ENCODE data around the gene SAPCD1. TPM values are rescaled to one million over a fixed set of nuclear protein-coding genes. Genes with fewer than 3 reads are reported as not detected.

The SAPCD1 gene
- polyA plus RNA-seq, 3 donors, result 10.4 TPM; not detected in 2

DNA sequence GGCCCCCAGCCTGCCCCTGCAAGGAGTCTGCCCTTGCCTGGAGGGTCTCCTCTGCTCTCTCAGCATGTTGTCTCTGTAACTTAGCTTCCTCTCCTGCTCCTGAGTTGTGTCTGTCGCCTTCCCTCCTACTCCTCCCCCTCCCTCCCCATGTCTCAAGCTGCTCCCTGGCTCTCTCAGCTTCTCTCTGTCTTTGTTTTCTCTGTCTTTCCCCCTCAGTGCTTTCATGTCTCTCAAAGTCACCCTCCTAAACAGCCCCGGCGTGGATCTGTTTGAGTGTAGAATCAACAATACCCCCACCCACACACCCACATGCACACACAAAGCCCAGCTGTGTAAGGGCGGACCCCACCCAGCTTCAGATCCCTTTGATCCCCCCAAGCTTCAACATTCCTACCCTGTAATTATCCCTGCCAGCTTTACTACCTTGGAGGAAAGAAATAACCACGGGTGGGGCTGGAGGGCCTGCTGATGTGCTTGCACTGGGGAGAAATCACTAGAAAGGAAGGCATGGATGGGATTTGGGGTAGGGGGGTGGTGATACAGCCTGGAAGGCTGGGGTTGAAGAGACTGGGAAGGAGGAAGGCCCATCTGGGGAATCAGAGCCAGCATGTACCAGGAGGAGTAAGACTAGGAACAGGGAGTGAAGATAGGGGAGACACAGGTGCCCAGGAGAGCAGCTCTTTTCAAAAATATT is 48.3 kb upstream of the SAPCD1 start:
- intact Hi-C loops (cut with micrococcal nuclease), result no loop called here
- no peaks in the 10 kb centered on the region for H4K20me1 ChIP-seq (ENCODE audit: insufficient read depth, low read length)
- Mint-ChIP-seq H3K9me3 (peaks cover 0 to 2% (median 0%) of the 10 kb centered on the region in 7 donors), H3K36me3 (no peaks in the 10 kb centered on the region), H3K4me3 (no peak overlapping the region), H3K27me3 (ENCODE audit: low read depth in 3 of 3) (peaks cover 1 to 9% (median 4%) of the 10 kb centered on the region in 3 donors), H3K27ac (no peak overlapping the region), H3K4me1 (peaks cover 27% of the 10 kb centered on the region)
- H3K27ac ChIP-seq (ENCODE audit: low read depth in 1 of 2, low read length in 2 of 2), result no peak overlapping the region
- 73% methylated on average over 4 of the region's 5 CpGs for WGBS (ENCODE audit: insufficient coverage)
- no peak for DNase-seq
- H3K27me3 ChIP-seq (ENCODE audit: control insufficient read depth in 2 of 2, insufficient read depth in 2 of 2, low read length in 2 of 2), result no peaks in the 10 kb centered on the region
- TF ChIP-seq CTCF (IDR thresholded peaks at IDR 0.05), result no peak
- H3K9ac ChIP-seq (ENCODE audit: insufficient read depth, low read length, poor library complexity, severe bottlenecking), result no peak overlapping the region
- H3K4me1 ChIP-seq (ENCODE audit: control insufficient read depth in 1 of 2, insufficient read depth in 2 of 2, low read length in 2 of 2), result peaks cover 21 to 27% of the 10 kb centered on the region in 2 donors
- H3K36me3 ChIP-seq (replicated peaks in 1 of 2; ENCODE audit: control insufficient read depth in 1 of 2, insufficient read depth in 2 of 2, low read length in 2 of 2), result no peaks in the 10 kb centered on the region
- H3K79me2 ChIP-seq (ENCODE audit: insufficient read depth, low read length), result no peaks in the 10 kb centered on the region
- H3K9me3 ChIP-seq (replicated peaks in 1 of 2; ENCODE audit: control insufficient read depth in 1 of 2, insufficient read depth in 1 of 2, low read length in 2 of 2), result no peaks in the 10 kb centered on the region
- no peak overlapping the region for H3K4me3 ChIP-seq (replicated peaks in 1 of 3; ENCODE audit: low read depth in 2 of 3, low read length in 3 of 3)
- H3K4me2 ChIP-seq (replicated peaks; ENCODE audit: extremely low read depth, low read length, poor library complexity, severe bottlenecking), result no peak overlapping the region
- no peak overlapping the region for H2AFZ ChIP-seq (ENCODE audit: insufficient read depth, low read depth, low read length, poor library complexity, severe bottlenecking)

- H3K4me1 ChIP-seq (ENCODE audit: control insufficient read depth in 1 of 2, insufficient read depth in 2 of 2, low read length in 2 of 2), result peaks cover 20 to 23% of the 10 kb centered on the region in 2 donors
- peaks cover 1 to 8% (median 4%) of the 10 kb centered on the region in 3 donors for H3K27me3 Mint-ChIP-seq (ENCODE audit: low read depth in 3 of 3)
Observed at GRCh38 chr6:31715022-31715958, 47.2 kb upstream of the SAPCD1 start, which contains the start of gene LY6G6D. LY6G6D (plus strand) TSS chr6:31715348; CDS start chr6:31715356, 8 bp downstream.

More at GRCh38 chr6:31715022-31715958, 47.2 kb upstream of the SAPCD1 start, which contains the start of gene LY6G6D:
- H3K9ac ChIP-seq (ENCODE audit: insufficient read depth, low read length, poor library complexity, severe bottlenecking), result no peak within 1 kb of the TSS
- no peak for DNase-seq
- no peaks in the 10 kb centered on the region for H3K27me3 ChIP-seq (ENCODE audit: control insufficient read depth in 2 of 2, insufficient read depth in 2 of 2, low read length in 2 of 2)
- TF ChIP-seq CTCF (IDR thresholded peaks at IDR 0.05), result no peak
- H2AFZ ChIP-seq (ENCODE audit: insufficient read depth, low read depth, low read length, poor library complexity, severe bottlenecking), result no peak within 1 kb of the TSS
- H3K4me2 ChIP-seq (replicated peaks; ENCODE audit: extremely low read depth, low read length, poor library complexity, severe bottlenecking), result no peak within 1 kb of the TSS
- H3K27ac ChIP-seq (ENCODE audit: low read depth in 1 of 2, low read length in 2 of 2), result no peak within 1 kb of the TSS
- no peak within 1 kb of the TSS for H3K27ac Mint-ChIP-seq
- H3K36me3 Mint-ChIP-seq, result no peaks in the 10 kb centered on the region
- H3K4me3 ChIP-seq (replicated peaks in 1 of 3; ENCODE audit: low read depth in 2 of 3, low read length in 3 of 3), result no peak within 1 kb of the TSS
- no peaks in the 10 kb centered on the region for H3K79me2 ChIP-seq (ENCODE audit: insufficient read depth, low read length)
- H3K4me1 Mint-ChIP-seq, result peaks cover 24% of the 10 kb centered on the region
- peaks cover 0 to 2% (median 0%) of the 10 kb centered on the region in 7 donors for H3K9me3 Mint-ChIP-seq
- H4K20me1 ChIP-seq (ENCODE audit: insufficient read depth, low read length), result no peaks in the 10 kb centered on the region
- intact Hi-C loops (cut with micrococcal nuclease), result no loop called here
- no peak within 1 kb of the TSS for H3K4me3 Mint-ChIP-seq
- H3K36me3 ChIP-seq (replicated peaks in 1 of 2; ENCODE audit: control insufficient read depth in 1 of 2, insufficient read depth in 2 of 2, low read length in 2 of 2), result no peaks in the 10 kb centered on the region
- WGBS (ENCODE audit: insufficient coverage), result 87% methylated on average over 13 of the region's 16 CpGs
- H3K9me3 ChIP-seq (replicated peaks in 1 of 2; ENCODE audit: control insufficient read depth in 1 of 2, insufficient read depth in 1 of 2, low read length in 2 of 2), result no peaks in the 10 kb centered on the region

All from CD14-positive monocyte (primary cell).